Neural cell (in vitro differentiated cells): ENCODE measurements around the gene CTNNBL1. TPM values are rescaled to one million over a fixed set of nuclear protein-coding genes. Genes with fewer than 3 reads are reported as not detected.

ENCODE experiments used
- H2AFZ ChIP-seq: fragments of 200-600, 300-800 bp; sonication (generic), shearing (Covaris generic); 2 replicates; pipeline ENCODE4 v1.6.0; 2014; ENCODE audit warnings: low read depth, mild to moderate bottlenecking, antibody characterized with exemption, low read length, moderate library complexity
- H3F3A ChIP-seq: fragments of 200-600 bp; shearing (Covaris generic); 2 replicates; pipeline ENCODE4 v1.6.1; 2016; ENCODE audit warnings: mild to moderate bottlenecking, moderate library complexity, mixed read lengths, antibody characterized with exemption, low read length; ENCODE audit not compliant: insufficient read depth, poor library complexity, severe bottlenecking
- H3K27ac ChIP-seq: fragments of 200-600, 300-800 bp; sonication (generic), shearing (Covaris generic); 2 replicates; pipeline ENCODE4 v1.5.1; 2014; ENCODE audit warnings: mild to moderate bottlenecking, low read length, moderate library complexity
- H3K27me3 ChIP-seq: fragments of 300-800, 200-600 bp; sonication (generic), shearing (Covaris generic); 2 replicates; pipeline ENCODE4 v1.6.0; 2014; ENCODE audit warnings: mild to moderate bottlenecking, low read depth, low read length, moderate library complexity; ENCODE audit not compliant: insufficient read depth
- H3K36me3 ChIP-seq: fragments of 300-800, 200-600 bp; sonication (generic), shearing (Covaris generic); 2 replicates; pipeline ENCODE4 v1.5.1; 2014; ENCODE audit warnings: mild to moderate bottlenecking, antibody characterized with exemption, low read length, moderate library complexity; ENCODE audit not compliant: insufficient read depth
- H3K4me2 ChIP-seq: fragments of 300-800, 200-600 bp; sonication (generic), shearing (Covaris generic); 2 replicates; pipeline ENCODE4 v1.6.0; 2014; ENCODE audit warnings: mild to moderate bottlenecking, low read length
- H3K4me3 ChIP-seq: fragments of 300-800, 200-600 bp; sonication (generic), shearing (Covaris generic); 2 replicates; pipeline ENCODE4 v1.5.1; 2014; ENCODE audit warnings: mild to moderate bottlenecking, low read length, moderate library complexity
- H3K79me2 ChIP-seq: fragments of 200-600 bp; shearing (Covaris generic); replicated peaks from 2 replicates; pipeline ENCODE4 v1.6.0; 2014; ENCODE audit warnings: mild to moderate bottlenecking, low read length, moderate library complexity; ENCODE audit not compliant: insufficient read depth
- H3K9ac ChIP-seq: fragments of 300-800, 200-600 bp; sonication (generic), shearing (Covaris generic); 2 replicates; pipeline ENCODE4 v1.6.1; 2016; ENCODE audit warnings: mild to moderate bottlenecking, low read length, mixed read lengths
- H3K9me2 ChIP-seq: fragments of 200-600 bp; shearing (Covaris generic); 2 replicates; pipeline ENCODE4 v1.6.1; 2016; ENCODE audit warnings: mild to moderate bottlenecking, low read length, mixed read lengths; ENCODE audit not compliant: insufficient read depth
- H3K9me3 ChIP-seq: fragments of 200-600, 300-800 bp; sonication (generic), shearing (Covaris generic); 2 replicates; pipeline ENCODE4 v1.6.1; 2016; ENCODE audit warnings: mild to moderate bottlenecking, mixed run types, low read length, moderate library complexity, mixed read lengths
- H4K20me1 ChIP-seq: fragments of 200-600 bp; shearing (Covaris generic); 2 replicates; pipeline ENCODE4 v1.6.1; 2016; ENCODE audit warnings: mild to moderate bottlenecking, mixed run types; ENCODE audit not compliant: insufficient read depth
- CTCF ChIP-seq: fragments of 450-650 bp; IDR thresholded peaks from 2 replicates; pipeline ENCODE4 v1.5.1; 2014; ENCODE audit warnings: antibody characterized with exemption, mild to moderate bottlenecking, moderate library complexity; ENCODE audit not compliant: poor library complexity, severe bottlenecking
- EP300 ChIP-seq: fragments of 450-650 bp; conservative IDR thresholded peaks from 2 replicates; pipeline ENCODE4 v1.6.1; 2014; ENCODE audit warnings: antibody characterized with exemption, mild to moderate bottlenecking, moderate library complexity; ENCODE audit not compliant: poor library complexity, severe bottlenecking
- EZH2 ChIP-seq: fragments of 200-600, 300-800 bp; shearing (Covaris generic), sonication (generic); IDR thresholded peaks from 2 replicates; pipeline ENCODE4 v1.6.1; 2014; ENCODE audit warnings: antibody characterized with exemption, low read length, borderline replicate concordance, mild to moderate bottlenecking; ENCODE audit not compliant: insufficient read depth, poor library complexity, severe bottlenecking
- MXI1 ChIP-seq: fragments of 450-650 bp; conservative IDR thresholded peaks from 2 replicates; pipeline ENCODE4 v1.6.1; 2014; ENCODE audit warnings: antibody characterized with exemption, mild to moderate bottlenecking; ENCODE audit not compliant: poor library complexity, severe bottlenecking
- POLR2AphosphoS5 ChIP-seq: IDR thresholded peaks from 2 replicates; pipeline ENCODE4 v1.6.1; 2012
- RAD21 ChIP-seq: fragments of 450-650 bp; conservative IDR thresholded peaks from 2 replicates; pipeline ENCODE4 v1.6.1; 2014; ENCODE audit warnings: antibody characterized with exemption, mild to moderate bottlenecking, moderate library complexity
- SMC3 ChIP-seq: fragments of 450-650 bp; conservative IDR thresholded peaks from 2 replicates; pipeline ENCODE4 v1.6.1; 2014; ENCODE audit warnings: antibody characterized with exemption, mild to moderate bottlenecking, moderate library complexity; ENCODE audit not compliant: poor library complexity
- TAF1 ChIP-seq: IDR thresholded peaks from 2 replicates; pipeline ENCODE4 v1.6.1; 2012; ENCODE audit warnings: low read depth
- polyA plus RNA-seq: library from polyadenylated mRNA; depleted of rRNA; stranded (reverse); fragments of >200 nt; gene quantifications from 2 replicates; pipeline ENCODE4 v1.2.3, GENCODE V29; 2014
- TF ChIP-seq, protein P1 (sequence below): IDR thresholded peaks from 2 replicates; pipeline ENCODE4 v1.6.1; 2012; ENCODE audit warnings: borderline replicate concordance

CTNNBL1 gene
- polyA plus RNA-seq, 1 donor from 2014 or later = 32.6 TPM

GRCh38 chr20:37688093-37688492, 5.7 kb upstream of the CTNNBL1 start:
- H3K27ac ChIP-seq = no peak overlapping the region
- no peak overlapping the region for H3K4me2 ChIP-seq
- H3K9me3 ChIP-seq = no peaks in the 10 kb centered on the region
- TF ChIP-seq SMC3 (no peak), MXI1 (no peak), CTCF (no peak), TAF1 (no peak), RAD21 (no peak), EP300 (no peak), POLR2AphosphoS5 (no peak), EZH2 (no peak)
- TF ChIP-seq, protein P1, sequence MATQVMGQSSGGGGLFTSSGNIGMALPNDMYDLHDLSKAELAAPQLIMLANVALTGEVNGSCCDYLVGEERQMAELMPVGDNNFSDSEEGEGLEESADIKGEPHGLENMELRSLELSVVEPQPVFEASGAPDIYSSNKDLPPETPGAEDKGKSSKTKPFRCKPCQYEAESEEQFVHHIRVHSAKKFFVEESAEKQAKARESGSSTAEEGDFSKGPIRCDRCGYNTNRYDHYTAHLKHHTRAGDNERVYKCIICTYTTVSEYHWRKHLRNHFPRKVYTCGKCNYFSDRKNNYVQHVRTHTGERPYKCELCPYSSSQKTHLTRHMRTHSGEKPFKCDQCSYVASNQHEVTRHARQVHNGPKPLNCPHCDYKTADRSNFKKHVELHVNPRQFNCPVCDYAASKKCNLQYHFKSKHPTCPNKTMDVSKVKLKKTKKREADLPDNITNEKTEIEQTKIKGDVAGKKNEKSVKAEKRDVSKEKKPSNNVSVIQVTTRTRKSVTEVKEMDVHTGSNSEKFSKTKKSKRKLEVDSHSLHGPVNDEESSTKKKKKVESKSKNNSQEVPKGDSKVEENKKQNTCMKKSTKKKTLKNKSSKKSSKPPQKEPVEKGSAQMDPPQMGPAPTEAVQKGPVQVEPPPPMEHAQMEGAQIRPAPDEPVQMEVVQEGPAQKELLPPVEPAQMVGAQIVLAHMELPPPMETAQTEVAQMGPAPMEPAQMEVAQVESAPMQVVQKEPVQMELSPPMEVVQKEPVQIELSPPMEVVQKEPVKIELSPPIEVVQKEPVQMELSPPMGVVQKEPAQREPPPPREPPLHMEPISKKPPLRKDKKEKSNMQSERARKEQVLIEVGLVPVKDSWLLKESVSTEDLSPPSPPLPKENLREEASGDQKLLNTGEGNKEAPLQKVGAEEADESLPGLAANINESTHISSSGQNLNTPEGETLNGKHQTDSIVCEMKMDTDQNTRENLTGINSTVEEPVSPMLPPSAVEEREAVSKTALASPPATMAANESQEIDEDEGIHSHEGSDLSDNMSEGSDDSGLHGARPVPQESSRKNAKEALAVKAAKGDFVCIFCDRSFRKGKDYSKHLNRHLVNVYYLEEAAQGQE = no peak
- no peak overlapping the region for H2AFZ ChIP-seq
- H3F3A ChIP-seq = no peaks in the 10 kb centered on the region
- H3K36me3 ChIP-seq = no peaks in the 10 kb centered on the region
- no peaks in the 10 kb centered on the region for H3K27me3 ChIP-seq
- H3K9me2 ChIP-seq = no peaks in the 10 kb centered on the region
- no peaks in the 10 kb centered on the region for H3K79me2 ChIP-seq
- H3K4me3 ChIP-seq = no peak overlapping the region
- no peaks in the 10 kb centered on the region for H4K20me1 ChIP-seq
- H3K9ac ChIP-seq = no peak overlapping the region

- no peaks in the 10 kb centered on the region for H3K27me3 ChIP-seq
- H3F3A ChIP-seq = no peaks in the 10 kb centered on the region
- no peaks in the 10 kb centered on the region for H4K20me1 ChIP-seq
- no peak overlapping the region for H3K9ac ChIP-seq
- H3K4me3 ChIP-seq = no peak overlapping the region
- no peaks in the 10 kb centered on the region for H3K9me2 ChIP-seq
- H3K9me3 ChIP-seq = no peaks in the 10 kb centered on the region
- no peak for TF ChIP-seq EP300
- TF ChIP-seq SMC3 = no peak
- TF ChIP-seq TAF1 = no peak
- TF ChIP-seq POLR2AphosphoS5 = no peak
- TF ChIP-seq, protein P1 = no peak
- no peak for TF ChIP-seq RAD21
- TF ChIP-seq MXI1 = no peak
- TF ChIP-seq EZH2 = no peak
- TF ChIP-seq CTCF = no peak
- H2AFZ ChIP-seq = no peak overlapping the region
- H3K36me3 ChIP-seq = no peaks in the 10 kb centered on the region
- H3K4me2 ChIP-seq = no peak overlapping the region
- H3K27ac ChIP-seq = no peak overlapping the region
- peaks cover 17% of the 10 kb centered on the region for H3K79me2 ChIP-seq
Measured at GRCh38 chr20:37690626-37691369, 3.0 kb upstream of the CTNNBL1 start.
